SH-SY5Y (cell line): ENCODE data around the gene ZXDC.

Experiments used
- GATA2 ChIP-seq: IDR thresholded peaks from 2 replicates; pipeline ENCODE4 v1.6.1; 2011; ENCODE audit warnings: mild to moderate bottlenecking, low read depth, low read length
- GATA3 ChIP-seq: IDR thresholded peaks from 2 replicates; pipeline ENCODE4 v1.6.1; 2011; ENCODE audit warnings: low read depth, mild to moderate bottlenecking, low read length, moderate library complexity

DNA sequence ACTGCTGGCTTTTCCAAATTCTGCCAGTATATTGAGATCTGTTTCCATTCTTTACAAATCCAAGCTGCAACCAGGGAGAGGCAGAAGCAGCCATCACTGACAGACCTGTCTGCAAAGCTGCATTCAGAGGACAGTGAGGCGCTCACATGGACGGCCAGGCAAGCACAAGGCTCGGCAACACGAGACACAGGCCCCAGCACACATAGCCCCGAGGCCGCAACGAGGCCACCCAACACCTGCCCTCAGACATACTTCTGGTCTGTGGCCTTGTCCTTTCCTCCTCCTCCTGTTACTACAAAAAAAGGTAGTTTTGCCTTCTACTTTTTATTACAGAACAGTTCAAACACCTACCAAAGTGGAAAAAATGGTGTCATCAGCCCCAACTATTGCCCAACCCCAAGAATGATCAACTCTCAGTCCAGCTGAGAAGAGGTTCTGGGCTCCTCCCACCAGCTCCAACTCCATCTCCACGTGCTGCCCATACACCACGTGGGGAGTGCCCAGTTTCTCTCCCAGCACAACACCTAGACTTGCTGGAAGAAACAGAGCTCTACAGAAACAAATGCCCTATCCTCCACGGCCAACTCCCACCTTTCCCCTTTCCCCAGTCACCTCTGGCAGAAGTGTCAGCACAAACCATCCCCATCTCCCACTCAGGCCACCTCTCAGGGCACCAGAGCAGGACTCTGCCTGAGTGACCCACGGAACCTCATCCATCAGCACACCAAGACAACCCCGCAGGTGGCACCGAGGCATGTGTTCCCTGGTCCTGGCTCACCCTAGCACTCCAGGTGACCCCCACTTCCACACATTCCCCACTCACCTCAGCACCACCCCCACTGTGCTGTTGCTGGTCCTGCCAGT is 7.4 kb downstream of the ZXDC start:
- TF ChIP-seq GATA2: no peak
- no peak for TF ChIP-seq GATA3
